Transverse colon (tissue), 4 donors: ENCODE data around the gene ATL2. TPM values are rescaled to one million over a fixed set of nuclear protein-coding genes. Genes with fewer than 3 reads are reported as not detected.
"Not testable (repeated sequence)": the region's sequence is repeated elsewhere in the genome, so short reads cannot be mapped to it uniquely, and the experiment has no call there.

Source experiments
- DNase-seq: peaks from one replicate; pipeline ENCODE4 v3.0.0-alpha.2; 2019
- H3K27ac ChIP-seq, 4 donors: fragments of 200-600 bp; sonication (generic); 2 replicates each; pipeline ENCODE4 v1.5.1; 2016 to 2018; ENCODE audit warnings: inconsistent platforms in 4 of 4
- H3K27me3 ChIP-seq: fragments of 200-600 bp; sonication (generic); 2 replicates; pipeline ENCODE4 v1.5.1; 2017; ENCODE audit warnings: inconsistent platforms
- H3K36me3 ChIP-seq, 4 donors: fragments of 200-600 bp; sonication (generic); 2 replicates each; pipeline ENCODE4 v1.5.1; 2017 to 2019; ENCODE audit warnings: inconsistent platforms in 4 of 4
- H3K4me1 ChIP-seq, 4 donors: fragments of 200-600 bp; sonication (generic); 2 replicates each; pipeline ENCODE4 v1.5.1; 2017 to 2020; ENCODE audit warnings: inconsistent platforms in 4 of 4
- H3K4me3 ChIP-seq, 4 donors: fragments of 200-600 bp; sonication (generic); 1 replicate in 1 of 4; 2 replicates in 3 of 4; pipeline versions ENCODE4 v1.5.1 to v1.6.1; 2017 to 2019; ENCODE audit warnings: inconsistent platforms in 4 of 4
- H3K9me3 ChIP-seq, 2 donors: fragments of 200-600 bp; sonication (generic); 2 replicates each; pipeline ENCODE4 v1.5.1; 2017 to 2019; ENCODE audit warnings: inconsistent platforms in 2 of 2
- CTCF ChIP-seq, 5 experiments: fragments of 200-600 bp in 3 of 5; fragments of 450-650 bp in 2 of 5; sonication (generic) in 3 of 5; IDR thresholded peaks; 1 replicate in 2 of 5; 2 replicates in 3 of 5; pipeline ENCODE4 v1.5.1; 2016 to 2017; ENCODE audit warnings: antibody characterized with exemption in 5 of 5, inconsistent platforms in 3 of 5, mild to moderate bottlenecking in 2 of 5, moderate library complexity in 1 of 5
- EP300 ChIP-seq: sonication (generic); formaldehyde crosslinking; IDR thresholded peaks from one replicate; pipeline ENCODE4 v1.6.1; 2017; ENCODE audit warnings: antibody characterized with exemption, low read depth
- POLR2A ChIP-seq: fragments of 450-650 bp; IDR thresholded peaks from one replicate; pipeline ENCODE4 v1.6.1; 2016; ENCODE audit warnings: antibody characterized with exemption, mild to moderate bottlenecking, moderate library complexity
- POLR2AphosphoS5 ChIP-seq, 3 donors: sonication (generic); formaldehyde crosslinking; IDR thresholded peaks; one replicate each; pipeline ENCODE4 v1.6.1; 2016; ENCODE audit warnings: antibody characterized with exemption in 3 of 3
- WGBS, 2 donors: methylation state at CpG; one replicate each; pipeline ENCODE4 v1.1.5; 2018; ENCODE audit warnings: low coverage in 1 of 2; 5-methylcytosine and 5-hydroxymethylcytosine counted together
- in situ Hi-C, 4 donors: fragments of 200-750 bp; cut with MboI; loops; one replicate each; pipeline versions ENCODE4 v1.15.0 to v1.15.1; 2017; ENCODE audit warnings: low sequenced_read_pairs in 3 of 4, low pct_ligation_motif_present in 1 of 4, low pct_unique_long_range_greater_than_20kb in 1 of 4
- intact Hi-C: fragments of 100-400 bp; cut with DNase I; formaldehyde crosslinking; loops from one replicate; pipeline ENCODE4 v1.15.1; 2023; ENCODE audit warnings: low total_unique reads
- total RNA-seq, 4 donors: library from RNA; depleted of rRNA; stranded (reverse); fragments of >200 nt; gene quantifications; one replicate each; pipeline ENCODE4 v1.1.0, GENCODE V29; 2016

ATL2 gene
- total RNA-seq, 4 donors from 2014 or later, result 17.6 to 150 (median 69.1) TPM

- DNase-seq, result no peak
- Histone ChIP-seq H3K27ac (no peak overlapping the region), H3K36me3 (no peaks in the 10 kb centered on the region), H3K4me3 (no peak overlapping the region), H3K27me3 (no peaks in the 10 kb centered on the region), H3K9me3 (no peaks in the 10 kb centered on the region), H3K4me1 (no peaks in the 10 kb centered on the region)
- intact Hi-C loops (loop anchor here (5.0 kb wide), 1 partner anchor 268 kb away; no protein-coding TSS in a partner anchor), in situ Hi-C loops (loop anchor here in 1 of 4 donors (25.0 kb wide), 1 partner anchor 873 kb away; no protein-coding TSS in a partner anchor)
- TF ChIP-seq CTCF (IDR thresholded peaks at IDR 0.05) (no peak), POLR2A (no peak), EP300 (no peak), POLR2AphosphoS5 (IDR thresholded peaks at IDR 0.05) (no peak)
- 59 to 70% methylated on average over 5 to 11 of the region's 11 CpGs for WGBS, 2 donors
Observed at GRCh38 chr2:38260469-38260868, 116.6 kb downstream of the ATL2 start.

GRCh38 chr2:38259311-38259710 lies 117.8 kb downstream of the ATL2 start:
- 97 to 100% methylated on average over 2 of the region's 2 CpGs for WGBS, 2 donors
- Histone ChIP-seq H3K36me3 (no peaks in the 10 kb centered on the region), H3K4me3 (no peak overlapping the region), H3K9me3 (no peaks in the 10 kb centered on the region), H3K27ac (no peak overlapping the region), H3K27me3 (no peaks in the 10 kb centered on the region), H3K4me1 (no peaks in the 10 kb centered on the region)
- intact Hi-C loops, result no loop called here
- no peak for DNase-seq
- TF ChIP-seq EP300, result no peak
- no peak for TF ChIP-seq POLR2AphosphoS5 (IDR thresholded peaks at IDR 0.05)
- TF ChIP-seq POLR2A, result no peak
- TF ChIP-seq CTCF (IDR thresholded peaks at IDR 0.05), result no peak
- in situ Hi-C loops, result loop anchor here in 1 of 4 donors (25.0 kb wide), 1 partner anchor 872 kb away; no protein-coding TSS in a partner anchor

- in situ Hi-C loops, result loop anchor here in 1 of 4 donors (25.0 kb wide), 1 partner anchor 870 kb away; no protein-coding TSS in a partner anchor
- H3K36me3 ChIP-seq, H3K4me3 ChIP-seq, H3K27ac ChIP-seq, H3K27me3 ChIP-seq, intact Hi-C loops, H3K9me3 ChIP-seq, DNase-seq, H3K4me1 ChIP-seq: not testable (repeated sequence)
- WGBS, 2 donors, result 89 to 97% methylated on average over 5 to 6 of the region's 6 CpGs
Observed at GRCh38 chr2:38257680-38258079, 119.4 kb downstream of the ATL2 start.

- in situ Hi-C loops (loop anchor here in 1 of 4 donors (25.0 kb wide), 1 partner anchor 869 kb away; no protein-coding TSS in a partner anchor), intact Hi-C loops (no loop called here)
- H3K9me3 ChIP-seq, result no peaks in the 10 kb centered on the region
- H3K4me1 ChIP-seq, result no peaks in the 10 kb centered on the region
- H3K36me3 ChIP-seq, result no peaks in the 10 kb centered on the region
- TF ChIP-seq CTCF (IDR thresholded peaks at IDR 0.05), result no peak
- no peak for TF ChIP-seq POLR2A
- TF ChIP-seq POLR2AphosphoS5 (IDR thresholded peaks at IDR 0.05), result no peak
- TF ChIP-seq EP300, result no peak
- H3K27ac ChIP-seq, result no peak overlapping the region
- no peak overlapping the region for H3K4me3 ChIP-seq
- no peak for DNase-seq
- no peaks in the 10 kb centered on the region for H3K27me3 ChIP-seq
- WGBS, 2 donors, result 63 to 80% methylated on average over 1 of the region's 1 CpG
Observed at GRCh38 chr2:38256610-38257009, 120.5 kb downstream of the ATL2 start.

GRCh38 chr2:38255211-38255610 lies 121.9 kb downstream of the ATL2 start:
- in situ Hi-C loops (loop anchor here in 1 of 4 donors (25.0 kb wide), 1 partner anchor 868 kb away; no protein-coding TSS in a partner anchor), intact Hi-C loops (no loop called here)
- Histone ChIP-seq H3K4me1 (no peaks in the 10 kb centered on the region), H3K36me3 (no peaks in the 10 kb centered on the region), H3K9me3 (no peaks in the 10 kb centered on the region), H3K27me3 (no peaks in the 10 kb centered on the region), H3K4me3 (no peak overlapping the region), H3K27ac (no peak overlapping the region)
- TF ChIP-seq POLR2AphosphoS5 (IDR thresholded peaks at IDR 0.05) (no peak), EP300 (no peak), CTCF (IDR thresholded peaks at IDR 0.05) (no peak), POLR2A (no peak)
- no peak for DNase-seq
- 67 to 72% methylated on average over 3 of the region's 3 CpGs for WGBS, 2 donors
